PFSK-1 (cell line): ENCODE results near the gene PPP6C.

ENCODE experiments used
- FOXP2 ChIP-seq: optimal IDR thresholded peaks from 2 replicates; pipeline ENCODE3; 2011; ENCODE audit warnings: borderline replicate concordance, control low read depth, inconsistent platforms; ENCODE audit not compliant: insufficient read depth; ENCODE audit errors: extremely low read length, extremely low read depth
- POLR2AphosphoS5 ChIP-seq: IDR thresholded peaks from 2 replicates; pipeline ENCODE4 v1.6.1; 2012; ENCODE audit warnings: low read depth, mild to moderate bottlenecking, control low read depth, low read length, moderate library complexity
- REST ChIP-seq, 2 experiments: IDR thresholded peaks; 2 replicates each; pipeline versions ENCODE4 v1.6.1 to v1.8.0; 2011 to 2012; ENCODE audit warnings: low read depth in 2 of 2, low read length in 2 of 2, control low read depth in 1 of 2, inconsistent platforms in 1 of 2, mild to moderate bottlenecking in 1 of 2, moderate library complexity in 1 of 2; ENCODE audit not compliant: insufficient read depth in 1 of 2
- SIN3A ChIP-seq: IDR thresholded peaks from 2 replicates; pipeline ENCODE4 v1.6.1; 2012; ENCODE audit warnings: mild to moderate bottlenecking, low read length, moderate library complexity, borderline replicate concordance; ENCODE audit not compliant: insufficient read depth
- TAF1 ChIP-seq: IDR thresholded peaks from 2 replicates; pipeline ENCODE4 v1.6.1; 2012; ENCODE audit warnings: low read length, control low read depth, borderline replicate concordance; ENCODE audit not compliant: insufficient read depth

Gene PPP6C

GRCh38 chr9:125180876-125181275 lies 8.7 kb downstream of the PPP6C start:
- TF ChIP-seq FOXP2 (no peak), REST (IDR thresholded peaks at IDR 0.05; ENCODE audit: insufficient read depth in 1 of 2, low read depth in 2 of 2, low read length in 2 of 2) (no peak), TAF1 (no peak), POLR2AphosphoS5 (no peak), SIN3A (no peak)

DNA sequence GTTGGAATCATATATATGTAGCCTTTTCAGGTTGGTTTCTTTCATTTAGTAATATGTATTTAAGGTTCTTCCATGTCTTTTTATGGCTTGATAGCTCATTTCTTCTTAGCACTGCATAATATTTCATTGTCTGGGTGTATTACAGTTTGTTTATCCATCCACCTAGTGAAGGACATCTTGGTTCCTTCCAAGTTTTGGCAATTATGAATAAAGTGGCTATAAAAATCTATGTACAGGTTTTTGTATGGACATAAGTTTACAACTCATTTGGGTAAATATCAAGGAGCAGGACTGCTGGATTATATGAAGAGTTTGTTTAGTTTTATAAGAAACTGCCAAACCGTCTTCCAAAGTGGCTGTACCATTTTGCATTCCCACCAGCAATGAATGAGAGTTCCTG lies 11.7 kb downstream of the PPP6C start:
- no peak for TF ChIP-seq SIN3A
- TF ChIP-seq POLR2AphosphoS5, result no peak

DNA sequence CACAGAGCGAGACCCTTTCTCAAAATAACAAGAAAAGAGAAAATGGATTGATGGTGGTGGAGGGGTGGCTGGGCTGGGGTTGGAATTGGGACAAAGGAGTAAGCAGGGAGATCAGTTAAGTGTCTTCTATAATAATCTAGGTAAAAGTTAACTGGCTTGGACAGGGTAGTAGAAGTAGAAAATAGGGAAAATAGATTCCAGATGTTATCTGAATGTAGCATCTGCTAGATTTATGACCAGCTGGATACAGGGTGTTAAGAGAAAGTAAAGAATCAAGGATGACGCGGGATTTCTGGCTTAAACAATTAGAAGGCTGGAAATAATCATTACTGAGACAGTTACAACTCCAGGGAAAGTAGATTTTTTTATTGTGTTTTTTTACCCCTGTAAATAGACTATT lies 13.0 kb downstream of the PPP6C start:
- no peak for TF ChIP-seq FOXP2
- TF ChIP-seq SIN3A, result no peak
- no peak for TF ChIP-seq TAF1

DNA sequence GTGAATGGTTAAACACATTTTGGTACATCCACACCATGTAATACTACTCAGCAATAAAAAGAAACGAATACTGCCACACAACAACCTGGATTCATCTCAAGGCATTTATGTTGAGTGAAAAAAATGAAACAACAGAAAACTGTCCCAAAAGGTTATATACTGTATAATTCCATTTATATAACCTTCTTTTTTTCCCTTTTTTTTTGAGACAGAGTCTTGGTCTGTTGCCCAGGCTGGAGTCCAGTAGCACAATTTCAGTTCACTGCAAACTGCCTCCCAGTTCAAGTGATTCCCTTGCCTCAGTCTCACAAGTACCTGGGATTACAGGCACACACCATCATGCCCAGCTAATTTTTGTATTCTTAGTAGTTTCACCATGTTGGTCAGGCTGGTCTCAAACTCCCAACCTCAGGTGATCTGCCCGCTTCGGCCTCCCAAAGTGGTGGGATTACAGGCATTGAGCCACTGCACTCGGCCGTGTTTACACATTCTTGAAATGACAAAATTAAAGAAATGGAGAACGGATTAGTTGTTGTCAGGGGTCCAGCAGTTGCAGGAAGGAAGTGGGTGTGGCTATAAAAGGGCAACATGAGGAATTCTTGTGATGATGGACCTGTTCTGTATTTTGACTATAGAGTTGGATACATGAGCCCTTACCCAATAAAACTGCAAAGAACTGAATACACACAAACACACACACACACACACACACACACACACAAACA lies 17.4 kb downstream of the PPP6C start:
- TF ChIP-seq POLR2AphosphoS5 (no peak), SIN3A (no peak), REST (IDR thresholded peaks at IDR 0.05; ENCODE audit: insufficient read depth in 1 of 2, low read depth in 2 of 2, low read length in 2 of 2) (no peak), TAF1 (no peak), FOXP2 (no peak)

- no peak for TF ChIP-seq POLR2AphosphoS5
- no peak for TF ChIP-seq FOXP2
- no peak for TF ChIP-seq REST (IDR thresholded peaks at IDR 0.05; ENCODE audit: insufficient read depth in 1 of 2, low read depth in 2 of 2, low read length in 2 of 2)
- no peak for TF ChIP-seq TAF1
- TF ChIP-seq SIN3A, result no peak
These were observed 19.7 kb downstream of the PPP6C start for GRCh38 chr9:125169895-125170294.

- no peak for TF ChIP-seq TAF1
- TF ChIP-seq SIN3A, result no peak
These were observed 22.8 kb downstream of the PPP6C start for GRCh38 chr9:125166762-125167161.
